Osteoblast (primary cell): ENCODE data around the gene LRP3. TPM values are rescaled to one million over a fixed set of nuclear protein-coding genes. Genes with fewer than 3 reads are reported as not detected.

ENCODE experiments used
- DNase-seq: peaks from one replicate; pipeline ENCODE4 v3.0.0; 2011; ENCODE audit warnings: low spot score, mixed read lengths; ENCODE audit not compliant: insufficient read length; ENCODE audit errors: missing footprints
- H2AFZ ChIP-seq: 2 replicates; pipeline ENCODE4 v1.6.0; 2011; ENCODE audit warnings: mild to moderate bottlenecking, low read length
- H3K27ac ChIP-seq: 2 replicates; pipeline ENCODE4 v1.5.1; 2011; ENCODE audit warnings: mild to moderate bottlenecking, low read depth, low read length, moderate library complexity
- H3K27me3 ChIP-seq: 2 replicates; pipeline ENCODE4 v1.6.0; 2012; ENCODE audit warnings: mild to moderate bottlenecking, control low read depth, inconsistent platforms, low read length, moderate library complexity; ENCODE audit not compliant: insufficient read depth
- H3K36me3 ChIP-seq: 2 replicates; pipeline ENCODE4 v1.5.1; 2011; ENCODE audit warnings: mild to moderate bottlenecking, low read length, control low read depth, moderate library complexity; ENCODE audit not compliant: insufficient read depth
- H3K4me1 ChIP-seq: 2 replicates; pipeline ENCODE4 v1.5.1; 2011; ENCODE audit warnings: mild to moderate bottlenecking, low read length, control low read depth, moderate library complexity; ENCODE audit not compliant: insufficient read depth
- H3K4me2 ChIP-seq: 2 replicates; pipeline ENCODE4 v1.6.0; 2011; ENCODE audit warnings: mild to moderate bottlenecking, low read length; ENCODE audit not compliant: insufficient read depth
- H3K4me3 ChIP-seq: fragments of 200-600 bp; sonication (generic); 3 replicates; pipeline ENCODE4 v1.5.1; 2012; ENCODE audit warnings: mild to moderate bottlenecking, low read length, inconsistent platforms; ENCODE audit not compliant: insufficient read depth
- H3K79me2 ChIP-seq: 2 replicates; pipeline ENCODE4 v1.6.0; 2012; ENCODE audit warnings: mild to moderate bottlenecking, low read length, control low read depth, inconsistent platforms; ENCODE audit not compliant: insufficient read depth
- H3K9me3 ChIP-seq: 2 replicates; pipeline ENCODE4 v1.5.1; 2011; ENCODE audit warnings: low read depth, low read length, control low read depth
- H4K20me1 ChIP-seq: 2 replicates; pipeline ENCODE4 v1.6.0; 2012; ENCODE audit warnings: mild to moderate bottlenecking, low read length, control low read depth; ENCODE audit not compliant: insufficient read depth
- CTCF ChIP-seq: IDR thresholded peaks from 2 replicates; pipeline ENCODE4 v1.5.1; 2011; ENCODE audit warnings: mild to moderate bottlenecking, low read depth, low read length, moderate library complexity; ENCODE audit errors: extremely low read depth
- total RNA-seq: library from RNA; depleted of rRNA; stranded (reverse); fragments of >200 nt; gene quantifications from 2 replicates; pipeline ENCODE4 v1.2.3, GENCODE V29; 2012

Gene LRP3
- total RNA-seq, 1 donor, result 38.4 TPM

DNA sequence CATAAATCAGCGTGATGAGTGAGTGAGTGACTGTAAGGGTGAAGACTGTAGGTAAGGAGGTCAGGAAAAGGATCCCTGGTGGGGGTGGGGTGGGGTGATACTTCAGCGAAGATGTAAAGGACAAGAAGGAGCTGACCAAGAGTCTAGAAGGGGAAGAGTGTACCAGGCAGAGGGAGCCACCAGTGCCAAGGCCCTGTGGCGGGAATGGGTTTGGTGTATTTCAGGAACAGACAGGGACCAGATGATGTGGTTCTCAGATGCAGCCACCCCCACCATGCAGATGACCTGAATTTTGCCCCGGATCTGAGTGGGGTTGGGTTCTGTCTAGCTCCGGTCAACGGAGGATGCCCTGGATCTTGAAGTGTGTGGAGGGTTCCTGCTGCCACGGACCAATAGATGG, 61.7 kb downstream of the LRP3 start:
- no peak for TF ChIP-seq CTCF
- Histone ChIP-seq H3K36me3 (no peaks in the 10 kb centered on the region), H3K9me3 (no peaks in the 10 kb centered on the region), H3K4me2 (no peak overlapping the region), H3K79me2 (no peaks in the 10 kb centered on the region), H3K4me3 (no peak overlapping the region), H3K4me1 (no peaks in the 10 kb centered on the region), H3K27me3 (no peaks in the 10 kb centered on the region), H3K27ac (no peak overlapping the region), H4K20me1 (no peaks in the 10 kb centered on the region), H2AFZ (no peak overlapping the region)
- no peak for DNase-seq

- Histone ChIP-seq H4K20me1 (no peaks in the 10 kb centered on the region), H3K79me2 (no peaks in the 10 kb centered on the region), H3K4me3 (no peak overlapping the region), H3K9me3 (no peaks in the 10 kb centered on the region), H3K36me3 (no peaks in the 10 kb centered on the region), H3K27me3 (no peaks in the 10 kb centered on the region), H2AFZ (no peak overlapping the region), H3K27ac (no peak overlapping the region), H3K4me2 (no peak overlapping the region), H3K4me1 (no peaks in the 10 kb centered on the region)
- no peak for DNase-seq
- no peak for TF ChIP-seq CTCF
Observed at GRCh38 chr19:33256261-33256660, 62.1 kb downstream of the LRP3 start.

- no peak for DNase-seq
- Histone ChIP-seq H3K4me3 (no peak overlapping the region), H3K4me2 (no peak overlapping the region), H3K9me3 (no peaks in the 10 kb centered on the region), H3K79me2 (no peaks in the 10 kb centered on the region), H2AFZ (no peak overlapping the region), H4K20me1 (no peaks in the 10 kb centered on the region), H3K27me3 (no peaks in the 10 kb centered on the region), H3K4me1 (no peaks in the 10 kb centered on the region), H3K36me3 (no peaks in the 10 kb centered on the region), H3K27ac (no peak overlapping the region)
- TF ChIP-seq CTCF, result no peak
Observed at GRCh38 chr19:33257828-33258227, 63.7 kb downstream of the LRP3 start.

Other genes starting within 250 kb of the LRP3 start
- gene CEP89, start 222.4 kb upstream of the LRP3 start, total RNA-seq, result 18.5 and 21.2 TPM in 2 replicates
- gene FAAP24, start 222.1 kb upstream of the LRP3 start, total RNA-seq, result 3.6 and 4.1 TPM in 2 replicates
- gene RHPN2, start 129.4 kb upstream of the LRP3 start, total RNA-seq, result 0.59 and 1.4 TPM in 2 replicates
- 5.6 and 6.2 TPM in 2 replicates for gene GPATCH1, start 113.1 kb upstream of the LRP3 start, total RNA-seq
- gene WDR88, start 62.2 kb upstream of the LRP3 start, total RNA-seq, result not detected in 2 replicates
- gene SLC7A10, start 31.5 kb downstream of the LRP3 start, total RNA-seq, result not detected in 2 replicates
- 3.6 and 5.0 TPM in 2 replicates for gene CEBPA, start 108.2 kb downstream of the LRP3 start, total RNA-seq
- gene CEBPG, start 179.4 kb downstream of the LRP3 start, total RNA-seq, result 31.5 and 35.5 TPM in 2 replicates